ENCODE results near the gene CEP135. TPM values are rescaled to one million over a fixed set of nuclear protein-coding genes. Genes with fewer than 3 reads are reported as not detected.

The CEP135 gene
- total and polyA plus RNA-seq, 7 donors = 0.92 to 8.6 (median 4.3) TPM

DNA sequence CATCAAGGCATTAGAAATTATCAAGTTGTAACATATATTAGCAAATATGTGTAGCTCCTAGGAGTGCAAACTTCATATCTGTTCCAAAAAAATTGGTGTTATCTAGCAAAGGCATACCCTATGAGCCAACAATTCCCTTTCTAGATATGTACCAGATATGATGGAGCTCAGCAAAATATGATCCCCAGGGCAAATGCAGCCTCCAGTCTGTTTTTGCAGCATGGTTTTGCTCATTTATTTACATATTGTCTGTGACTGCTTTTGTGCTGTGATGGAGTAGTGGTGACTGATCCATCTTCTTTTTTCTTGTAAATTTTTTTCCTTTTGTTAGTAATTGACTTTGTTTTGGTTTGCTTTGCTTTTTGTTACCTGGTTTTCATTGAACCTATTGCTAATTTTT, 41.0 kb downstream of the CEP135 start:
- intact Hi-C loops (cut with DNase I) = no loop called here
- Histone ChIP-seq H3K9me3 (no peaks in the 10 kb centered on the region), H3K36me3 (peaks cover 0 to 24% (median 6%) of the 10 kb centered on the region in 4 donors), H3K27me3 (no peaks in the 10 kb centered on the region), H3K4me3 (no peak overlapping the region), H3K4me1 (no peaks in the 10 kb centered on the region), H3K27ac (no peak overlapping the region)
- no peak for DNase-seq
- TF ChIP-seq POLR2AphosphoS5 (IDR thresholded peaks at IDR 0.05) (no peak), EP300 (IDR thresholded peaks at IDR 0.05) (no peak), POLR2A (IDR thresholded peaks at IDR 0.05) (no peak)
- TF ChIP-seq, protein P1, sequence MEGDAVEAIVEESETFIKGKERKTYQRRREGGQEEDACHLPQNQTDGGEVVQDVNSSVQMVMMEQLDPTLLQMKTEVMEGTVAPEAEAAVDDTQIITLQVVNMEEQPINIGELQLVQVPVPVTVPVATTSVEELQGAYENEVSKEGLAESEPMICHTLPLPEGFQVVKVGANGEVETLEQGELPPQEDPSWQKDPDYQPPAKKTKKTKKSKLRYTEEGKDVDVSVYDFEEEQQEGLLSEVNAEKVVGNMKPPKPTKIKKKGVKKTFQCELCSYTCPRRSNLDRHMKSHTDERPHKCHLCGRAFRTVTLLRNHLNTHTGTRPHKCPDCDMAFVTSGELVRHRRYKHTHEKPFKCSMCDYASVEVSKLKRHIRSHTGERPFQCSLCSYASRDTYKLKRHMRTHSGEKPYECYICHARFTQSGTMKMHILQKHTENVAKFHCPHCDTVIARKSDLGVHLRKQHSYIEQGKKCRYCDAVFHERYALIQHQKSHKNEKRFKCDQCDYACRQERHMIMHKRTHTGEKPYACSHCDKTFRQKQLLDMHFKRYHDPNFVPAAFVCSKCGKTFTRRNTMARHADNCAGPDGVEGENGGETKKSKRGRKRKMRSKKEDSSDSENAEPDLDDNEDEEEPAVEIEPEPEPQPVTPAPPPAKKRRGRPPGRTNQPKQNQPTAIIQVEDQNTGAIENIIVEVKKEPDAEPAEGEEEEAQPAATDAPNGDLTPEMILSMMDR (IDR thresholded peaks at IDR 0.05) = no peak

DNA sequence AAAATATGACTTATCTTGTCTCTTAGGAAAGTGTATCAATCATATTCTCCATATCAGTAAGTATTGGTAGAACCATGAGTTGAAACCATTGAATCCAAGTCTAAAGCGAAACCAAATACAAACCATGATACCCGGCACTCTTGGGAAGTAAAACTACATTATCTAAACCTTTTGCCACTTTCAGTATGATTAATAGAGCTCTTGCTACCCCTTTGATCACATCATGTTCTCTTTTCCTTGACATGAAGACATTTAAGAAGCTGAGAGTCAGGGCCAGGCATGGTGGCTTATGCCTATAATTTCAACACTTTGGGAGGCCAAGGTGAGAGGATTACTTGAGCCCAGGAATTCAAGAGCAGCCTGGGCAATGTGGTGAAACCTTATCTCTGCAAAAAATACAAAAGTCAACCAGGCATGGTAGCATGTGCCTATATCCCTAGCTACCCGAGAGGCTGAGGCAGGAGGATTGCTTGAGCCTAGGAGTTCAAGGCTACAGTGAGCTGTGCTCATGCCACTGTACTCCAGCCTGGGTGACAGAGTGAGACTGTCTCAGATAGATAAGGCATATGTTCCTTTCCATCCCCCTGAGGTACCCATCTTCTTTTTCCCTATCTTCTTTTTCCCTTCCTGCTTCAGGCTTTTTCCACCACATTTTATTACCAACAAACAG, 45.4 kb downstream of the CEP135 start:
- WGBS, 2 donors = 84 to 88% methylated on average over 3 of the region's 3 CpGs
- intact Hi-C loops (cut with DNase I) = no loop called here
- no peaks in the 10 kb centered on the region for H3K4me1 ChIP-seq
- H3K9me3 ChIP-seq = no peaks in the 10 kb centered on the region
- TF ChIP-seq POLR2A (IDR thresholded peaks at IDR 0.05) = no peak
- no peak for TF ChIP-seq POLR2AphosphoS5 (IDR thresholded peaks at IDR 0.05)
- TF ChIP-seq, protein P1 (IDR thresholded peaks at IDR 0.05) = no peak
- no peak for TF ChIP-seq EP300 (IDR thresholded peaks at IDR 0.05)
- no peak overlapping the region for H3K27ac ChIP-seq
- no peak overlapping the region for H3K4me3 ChIP-seq
- H3K36me3 ChIP-seq = peaks cover 0 to 3% (median 0%) of the 10 kb centered on the region in 4 donors
- no peak for DNase-seq
- no peaks in the 10 kb centered on the region for H3K27me3 ChIP-seq

DNA sequence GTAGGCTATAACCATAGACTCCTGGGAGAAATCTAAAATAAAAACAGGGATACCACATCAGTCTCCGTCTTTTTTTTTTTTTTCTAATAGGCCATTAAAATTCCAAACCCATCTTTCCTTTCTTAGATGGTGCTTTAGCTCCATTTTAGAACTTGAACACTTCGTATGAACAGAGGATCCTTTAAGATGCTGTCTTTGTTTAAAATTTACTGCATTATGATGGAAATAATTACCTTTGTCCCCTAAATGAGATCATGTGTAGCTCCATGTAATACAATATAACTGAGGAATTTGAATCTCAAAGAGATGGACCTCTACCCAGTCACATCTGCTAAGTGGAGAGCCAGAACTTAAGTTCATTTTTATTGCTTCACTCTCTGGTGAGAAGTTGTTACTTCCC, 47.9 kb downstream of the CEP135 start:
- Histone ChIP-seq H3K27ac (no peak overlapping the region), H3K27me3 (no peaks in the 10 kb centered on the region), H3K4me3 (no peak overlapping the region), H3K4me1 (no peaks in the 10 kb centered on the region), H3K9me3 (peaks cover 0 to 1% (median 0%) of the 10 kb centered on the region in 4 donors), H3K36me3 (peaks cover 0 to 25% (median 3%) of the 10 kb centered on the region in 4 donors)
- DNase-seq = no peak
- intact Hi-C loops (cut with DNase I) = no loop called here
- WGBS, 2 donors = 97 to 99% methylated on average over 2 of the region's 2 CpGs
- TF ChIP-seq POLR2A (IDR thresholded peaks at IDR 0.05) (no peak), POLR2AphosphoS5 (IDR thresholded peaks at IDR 0.05) (no peak), EP300 (IDR thresholded peaks at IDR 0.05) (no peak)
- TF ChIP-seq, protein P1 (IDR thresholded peaks at IDR 0.05) = no peak

DNA sequence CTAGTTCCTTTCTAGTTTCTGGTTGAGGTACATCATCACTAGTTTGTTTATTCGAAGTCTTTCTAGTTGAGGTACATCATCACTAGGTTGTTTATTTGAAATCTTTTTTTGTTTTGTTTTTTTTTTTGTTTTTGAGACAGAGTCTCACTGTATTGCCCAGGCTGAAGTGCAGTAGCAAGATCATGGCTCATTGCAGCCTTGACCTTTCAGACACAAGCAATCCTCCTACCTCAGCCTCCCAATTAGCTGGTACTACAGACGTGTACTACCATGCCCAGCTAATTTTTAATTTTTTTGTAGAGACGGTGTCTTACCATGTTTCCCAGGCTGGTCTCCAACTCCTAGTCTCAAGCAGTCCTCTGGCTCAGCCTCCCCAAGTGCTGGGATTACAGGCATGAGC, 54.9 kb downstream of the CEP135 start:
- Histone ChIP-seq H3K4me1 (no peaks in the 10 kb centered on the region), H3K36me3 (peaks cover 0 to 52% (median 3%) of the 10 kb centered on the region in 4 donors), H3K27me3 (no peaks in the 10 kb centered on the region), H3K27ac (no peak overlapping the region), H3K4me3 (no peak overlapping the region), H3K9me3 (peaks cover 0 to 1% (median 0%) of the 10 kb centered on the region in 4 donors)
- WGBS, 2 donors = 97 to 98% methylated on average over 3 of the region's 3 CpGs
- intact Hi-C loops (cut with DNase I) = no loop called here
- TF ChIP-seq, protein P1 (IDR thresholded peaks at IDR 0.05) = no peak
- no peak for TF ChIP-seq POLR2A (IDR thresholded peaks at IDR 0.05)
- no peak for TF ChIP-seq POLR2AphosphoS5 (IDR thresholded peaks at IDR 0.05)
- no peak for TF ChIP-seq EP300 (IDR thresholded peaks at IDR 0.05)
- no peak for DNase-seq

DNA sequence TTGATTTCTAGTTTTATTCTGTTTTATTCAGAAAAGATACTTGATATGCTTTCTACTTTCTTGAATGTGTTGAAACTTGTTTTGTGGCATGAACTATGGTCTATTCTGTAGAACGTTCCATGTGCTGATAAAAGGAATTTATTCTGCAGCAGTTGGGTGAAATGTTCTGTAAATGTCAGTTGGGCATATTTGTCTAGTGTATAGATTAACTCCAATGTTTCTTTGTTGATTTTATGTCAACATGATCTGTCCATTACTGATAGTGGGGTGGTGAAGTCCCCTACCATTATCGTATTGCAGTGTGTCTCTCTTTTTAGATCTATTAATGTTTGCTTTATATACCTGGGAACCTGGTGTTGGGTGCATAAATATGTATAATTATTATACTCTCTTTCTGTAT, 55.5 kb downstream of the CEP135 start:
- intact Hi-C loops (cut with DNase I) = no loop called here
- TF ChIP-seq POLR2AphosphoS5 (IDR thresholded peaks at IDR 0.05) (no peak), POLR2A (IDR thresholded peaks at IDR 0.05) (no peak), EP300 (IDR thresholded peaks at IDR 0.05) (no peak)
- TF ChIP-seq, protein P1 (IDR thresholded peaks at IDR 0.05) = no peak
- WGBS, 2 donors = 71 to 82% methylated on average over 2 of the region's 2 CpGs
- no peaks in the 10 kb centered on the region for H3K4me1 ChIP-seq
- peaks cover 0 to 1% (median 0%) of the 10 kb centered on the region in 4 donors for H3K9me3 ChIP-seq
- no peak for DNase-seq
- peaks cover 0 to 57% (median 3%) of the 10 kb centered on the region in 4 donors for H3K36me3 ChIP-seq
- no peaks in the 10 kb centered on the region for H3K27me3 ChIP-seq
- H3K27ac ChIP-seq = no peak overlapping the region
- no peak overlapping the region for H3K4me3 ChIP-seq

Measured in sigmoid colon (tissue), 7 donors.